ENCODE measurements around the gene SLC23A2.

GRCh38 chr20:4811661-4812181 lies 189.6 kb downstream of the SLC23A2 start:
- TF ChIP-seq TAF1 (IDR thresholded peaks at IDR 0.05; ENCODE audit: low read depth, low read length) (no peak), POLR2A (IDR thresholded peaks at IDR 0.05; ENCODE audit: low read depth, low read length) (no peak), POLR2AphosphoS5 (IDR thresholded peaks at IDR 0.05; ENCODE audit: low read depth, low read length) (no peak), POU2F2 (IDR thresholded peaks at IDR 0.05; ENCODE audit: low read depth, low read length) (no peak)
